ENCODE results near the gene RAB7A. TPM values are rescaled to one million over a fixed set of nuclear protein-coding genes. Genes with fewer than 3 reads are reported as not detected.

The RAB7A gene
- total and polyA plus RNA-seq, 2 donors, result 38.0 to 179 TPM

DNA sequence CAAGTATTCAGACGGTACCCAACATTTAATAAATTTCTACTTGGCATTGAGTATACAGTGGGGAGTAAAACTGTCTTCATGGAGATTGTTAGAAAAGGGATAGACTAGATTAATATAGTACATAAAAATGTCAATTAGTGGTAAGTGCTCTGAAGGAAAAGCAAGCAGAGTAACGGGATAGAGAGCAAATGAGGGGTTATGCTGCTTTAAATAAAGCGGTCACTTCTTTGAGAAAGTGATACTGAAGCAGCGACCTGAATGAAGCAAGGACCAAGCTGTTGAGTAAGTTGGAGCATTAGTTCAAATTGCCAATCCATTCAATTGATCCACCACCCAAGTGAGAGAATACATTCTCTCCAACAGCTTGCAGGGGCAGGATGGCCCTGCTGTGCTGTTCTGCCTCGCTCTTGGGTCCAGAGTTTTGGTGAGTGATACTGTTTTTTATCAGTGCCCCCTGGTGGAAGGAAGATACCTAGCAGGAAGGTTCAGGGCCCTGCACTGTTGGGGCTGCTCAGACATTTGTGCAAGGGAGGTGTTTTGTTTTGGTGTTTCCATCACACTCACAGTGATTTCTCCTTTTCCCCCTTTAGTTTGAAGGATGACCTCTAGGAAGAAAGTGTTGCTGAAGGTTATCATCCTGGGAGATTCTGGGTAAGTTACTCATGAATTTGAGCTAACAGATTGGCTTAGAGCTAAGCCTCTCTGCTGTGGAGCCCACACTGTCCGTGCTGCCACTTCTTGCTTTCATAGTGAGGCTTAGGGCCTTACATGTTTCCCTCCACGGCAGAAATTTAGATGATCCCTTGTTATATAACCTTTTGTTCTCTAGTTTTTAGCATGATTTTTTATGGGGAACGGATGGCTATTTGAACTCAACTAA lies 69.0 kb downstream of the RAB7A start:
- H3K36me3 ChIP-seq (ENCODE audit: insufficient read depth), result peaks cover 5% of the 10 kb centered on the region
- H3K4me1 ChIP-seq (ENCODE audit: insufficient read depth), result no peaks in the 10 kb centered on the region
- H3K4me3 ChIP-seq (ENCODE audit: low read depth, low read length), result no peak overlapping the region
- DNase-seq (ENCODE audit: extremely low spot score), result peak; percentile 29
- H3K27ac ChIP-seq (ENCODE audit: low read depth), result no peak overlapping the region
- WGBS, result 47% methylated on average over 8 of the region's 8 CpGs

GRCh38 chr3:128799653-128800052 lies 73.7 kb downstream of the RAB7A start:
- 91% methylated on average over 1 of the region's 1 CpG for WGBS
- Histone ChIP-seq H3K27ac (ENCODE audit: low read depth) (no peak overlapping the region), H3K36me3 (ENCODE audit: insufficient read depth) (peaks cover 5% of the 10 kb centered on the region), H3K4me3 (ENCODE audit: low read depth, low read length) (no peak overlapping the region), H3K4me1 (ENCODE audit: insufficient read depth) (no peaks in the 10 kb centered on the region)
- no peak for DNase-seq (ENCODE audit: extremely low spot score)

GRCh38 chr3:128800241-128801187 lies 74.5 kb downstream of the RAB7A start:
- no peaks in the 10 kb centered on the region for H3K4me1 ChIP-seq (ENCODE audit: insufficient read depth)
- 89% methylated on average over 9 of the region's 9 CpGs for WGBS
- DNase-seq (ENCODE audit: extremely low spot score), result no peak
- no peak overlapping the region for H3K4me3 ChIP-seq (ENCODE audit: low read depth, low read length)
- no peak overlapping the region for H3K27ac ChIP-seq (ENCODE audit: low read depth)
- peaks cover 5% of the 10 kb centered on the region for H3K36me3 ChIP-seq (ENCODE audit: insufficient read depth)

- Histone ChIP-seq H3K36me3 (ENCODE audit: insufficient read depth) (peaks cover 5% of the 10 kb centered on the region), H3K4me1 (ENCODE audit: insufficient read depth) (no peaks in the 10 kb centered on the region), H3K4me3 (ENCODE audit: low read depth, low read length) (no peak overlapping the region), H3K27ac (ENCODE audit: low read depth) (no peak overlapping the region)
- no peak for DNase-seq (ENCODE audit: extremely low spot score)
- WGBS, result 56% methylated on average over 2 of the region's 2 CpGs
Measured at GRCh38 chr3:128801779-128802380, 75.9 kb downstream of the RAB7A start.

- no peaks in the 10 kb centered on the region for H3K4me1 ChIP-seq (ENCODE audit: insufficient read depth)
Measured at GRCh38 chr3:128803307-128803706, 77.3 kb downstream of the RAB7A start.

GRCh38 chr3:128804017-128804810 lies 78.2 kb downstream of the RAB7A start:
- DNase-seq (ENCODE audit: extremely low spot score), result no peak
- Histone ChIP-seq H3K36me3 (ENCODE audit: insufficient read depth) (peaks cover 5% of the 10 kb centered on the region), H3K4me1 (ENCODE audit: insufficient read depth) (no peaks in the 10 kb centered on the region), H3K4me3 (ENCODE audit: low read depth, low read length) (peak overlapping the region; percentile 12), H3K27ac (ENCODE audit: low read depth) (no peak overlapping the region)
- WGBS, result 63% methylated on average over 5 of the region's 5 CpGs

More at GRCh38 chr3:128803307-128803706, 77.3 kb downstream of the RAB7A start:
- H3K27ac ChIP-seq (ENCODE audit: low read depth), result no peak overlapping the region
- H3K4me3 ChIP-seq (ENCODE audit: low read depth, low read length), result no peak overlapping the region
- no peak for DNase-seq (ENCODE audit: extremely low spot score)
- H3K36me3 ChIP-seq (ENCODE audit: insufficient read depth), result peaks cover 5% of the 10 kb centered on the region

DNA sequence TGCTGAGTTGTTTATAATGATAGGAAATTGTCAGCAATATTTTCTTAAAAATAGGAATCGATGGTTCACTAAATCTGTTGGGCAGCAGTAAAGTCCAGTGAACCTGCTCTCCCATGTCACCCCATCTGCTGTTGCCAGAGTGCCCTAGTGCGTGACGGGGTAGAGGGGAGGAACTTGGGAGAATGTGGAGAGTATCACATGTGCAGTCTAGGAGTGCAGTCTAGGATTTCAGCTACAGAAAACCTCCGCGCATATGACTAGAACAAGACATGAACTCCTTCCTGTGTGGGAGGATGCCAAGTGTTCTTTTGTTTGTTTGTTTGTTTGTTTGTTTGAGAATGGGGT lies 78.8 kb downstream of the RAB7A start:
- H3K27ac ChIP-seq (ENCODE audit: low read depth), result no peak overlapping the region
- no peaks in the 10 kb centered on the region for H3K4me1 ChIP-seq (ENCODE audit: insufficient read depth)
- no peak for DNase-seq (ENCODE audit: extremely low spot score)
- 84% methylated on average over 5 of the region's 5 CpGs for WGBS
- no peak overlapping the region for H3K4me3 ChIP-seq (ENCODE audit: low read depth, low read length)
- H3K36me3 ChIP-seq (ENCODE audit: insufficient read depth), result no peaks in the 10 kb centered on the region

DNA sequence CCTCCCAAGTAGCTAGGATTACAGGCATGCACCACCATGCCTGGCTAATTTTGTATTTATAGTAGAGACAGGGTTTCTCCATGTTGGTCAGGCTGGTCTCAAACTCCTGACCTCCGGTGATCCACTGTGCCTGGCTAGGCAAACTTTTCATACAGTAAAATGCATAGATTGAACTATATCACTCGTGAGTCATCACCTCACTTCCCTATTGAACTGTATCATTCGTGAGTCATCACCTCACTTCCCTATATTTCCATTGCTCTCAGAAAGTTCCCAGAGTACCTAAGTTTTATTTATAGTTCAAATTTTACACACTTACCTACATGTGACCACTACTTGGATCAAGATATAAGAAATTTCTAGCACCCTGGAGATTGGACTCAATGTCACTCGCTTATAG lies 79.8 kb downstream of the RAB7A start:
- H3K4me1 ChIP-seq (ENCODE audit: insufficient read depth), result no peaks in the 10 kb centered on the region
- H3K36me3 ChIP-seq (ENCODE audit: insufficient read depth), result no peaks in the 10 kb centered on the region
- no peak for DNase-seq (ENCODE audit: extremely low spot score)
- no peak overlapping the region for H3K4me3 ChIP-seq (ENCODE audit: low read depth, low read length)
- WGBS, result 81% methylated on average over 4 of the region's 4 CpGs
- no peak overlapping the region for H3K27ac ChIP-seq (ENCODE audit: low read depth)

DNA sequence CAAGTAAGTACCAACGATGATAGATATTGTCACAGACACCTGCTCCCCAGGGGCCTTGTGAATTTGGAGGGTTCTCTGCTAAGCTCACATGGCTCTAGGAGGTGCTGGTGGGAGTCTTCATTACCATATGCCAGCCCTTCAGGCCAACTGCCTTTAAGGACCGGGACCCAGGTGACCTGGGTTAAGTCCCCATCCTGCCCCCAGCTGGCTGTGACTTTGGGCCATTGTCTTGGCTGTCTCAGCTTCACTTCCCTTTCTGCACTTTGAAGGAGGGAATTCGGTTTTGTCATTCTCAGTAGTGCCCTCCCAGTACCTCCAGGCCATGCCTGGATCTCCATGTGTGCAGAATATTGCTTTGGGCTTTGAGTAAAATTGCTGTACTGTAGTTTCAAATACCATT lies 80.6 kb downstream of the RAB7A start:
- DNase-seq (ENCODE audit: extremely low spot score), result no peak
- no peaks in the 10 kb centered on the region for H3K4me1 ChIP-seq (ENCODE audit: insufficient read depth)
- no peak overlapping the region for H3K4me3 ChIP-seq (ENCODE audit: low read depth, low read length)
- WGBS, result 77% methylated on average over 3 of the region's 3 CpGs
- no peak overlapping the region for H3K27ac ChIP-seq (ENCODE audit: low read depth)
- no peaks in the 10 kb centered on the region for H3K36me3 ChIP-seq (ENCODE audit: insufficient read depth)

DNA sequence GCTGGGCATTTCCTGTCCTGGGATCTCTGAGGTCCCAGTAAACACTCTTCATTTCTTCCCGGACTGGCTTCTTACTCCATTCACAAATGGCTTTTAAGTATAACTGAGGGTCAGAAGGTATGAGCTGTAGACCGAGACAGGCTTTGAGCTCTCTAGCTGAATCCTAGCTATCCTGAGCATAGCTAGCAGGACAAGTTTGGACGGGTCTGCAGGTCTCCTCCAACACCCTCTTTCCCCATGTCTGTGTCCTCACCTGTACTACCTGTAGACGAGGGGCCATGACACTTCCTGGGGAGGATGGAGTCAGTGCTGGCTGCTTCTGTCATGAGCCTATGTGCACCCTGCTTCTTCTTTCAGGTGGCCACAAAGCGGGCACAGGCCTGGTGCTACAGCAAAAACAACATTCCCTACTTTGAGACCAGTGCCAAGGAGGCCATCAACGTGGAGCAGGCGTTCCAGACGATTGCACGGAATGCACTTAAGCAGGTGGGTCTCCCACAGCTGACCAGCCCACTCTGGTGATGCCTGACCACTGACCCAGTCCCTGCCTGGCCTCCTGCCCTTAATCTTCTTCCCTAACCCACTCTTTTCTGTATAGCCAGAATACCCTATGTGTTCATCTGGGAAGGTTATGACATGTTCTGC lies 81.3 kb downstream of the RAB7A start:
- H3K36me3 ChIP-seq (ENCODE audit: insufficient read depth), result no peaks in the 10 kb centered on the region
- H3K27ac ChIP-seq (ENCODE audit: low read depth), result no peak overlapping the region

DNA sequence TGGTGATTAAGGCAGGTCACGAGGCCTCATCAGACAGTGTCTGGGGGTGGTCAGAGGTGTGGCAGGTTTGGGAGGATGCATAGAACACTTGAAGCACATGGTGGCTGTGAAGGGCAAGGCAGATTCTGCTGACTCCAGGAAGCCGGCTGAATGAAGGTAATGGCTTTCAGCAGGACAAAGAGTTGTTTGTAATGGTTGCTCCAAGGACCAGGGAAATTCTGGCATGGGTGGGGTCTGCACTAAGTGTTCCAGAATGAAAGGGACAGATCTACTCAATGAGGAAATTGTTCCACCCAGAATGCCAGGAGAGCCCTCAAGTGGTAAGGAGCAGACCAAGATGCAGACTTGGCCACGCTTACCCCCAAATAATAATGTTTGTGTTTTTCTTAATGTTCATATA lies 82.7 kb downstream of the RAB7A start:
- H3K4me3 ChIP-seq (ENCODE audit: low read depth, low read length), result no peak overlapping the region
- DNase-seq (ENCODE audit: extremely low spot score), result no peak
- WGBS, result 85% methylated on average over 3 of the region's 3 CpGs
- H3K27ac ChIP-seq (ENCODE audit: low read depth), result no peak overlapping the region
- H3K4me1 ChIP-seq (ENCODE audit: insufficient read depth), result no peaks in the 10 kb centered on the region
- peaks cover 2% of the 10 kb centered on the region for H3K36me3 ChIP-seq (ENCODE audit: insufficient read depth)

More for the DNA sequence above, 81.3 kb downstream of the RAB7A start:
- no peak for DNase-seq (ENCODE audit: extremely low spot score)
- H3K4me1 ChIP-seq (ENCODE audit: insufficient read depth), result no peaks in the 10 kb centered on the region
- H3K4me3 ChIP-seq (ENCODE audit: low read depth, low read length), result no peak overlapping the region
- 85% methylated on average over 9 of the region's 9 CpGs for WGBS

DNA sequence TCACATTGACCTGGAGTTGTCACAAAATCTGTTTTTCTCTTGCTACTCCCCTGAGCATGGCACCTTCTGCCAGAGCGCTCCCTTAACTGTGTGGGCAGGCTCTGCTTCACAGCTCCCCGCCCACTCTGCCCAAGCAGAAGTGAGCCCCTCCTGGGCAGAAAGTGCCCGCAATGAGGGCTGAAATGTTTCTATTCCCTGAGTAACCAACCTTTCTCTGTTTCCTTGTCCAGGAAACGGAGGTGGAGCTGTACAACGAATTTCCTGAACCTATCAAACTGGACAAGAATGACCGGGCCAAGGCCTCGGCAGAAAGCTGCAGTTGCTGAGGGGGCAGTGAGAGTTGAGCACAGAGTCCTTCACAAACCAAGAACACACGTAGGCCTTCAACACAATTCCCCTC lies 87.1 kb downstream of the RAB7A start:
- no peak for DNase-seq (ENCODE audit: extremely low spot score)
- no peak overlapping the region for H3K4me3 ChIP-seq (ENCODE audit: low read depth, low read length)
- no peaks in the 10 kb centered on the region for H3K4me1 ChIP-seq (ENCODE audit: insufficient read depth)
- WGBS, result 79% methylated on average over 8 of the region's 8 CpGs
- H3K36me3 ChIP-seq (ENCODE audit: insufficient read depth), result peaks cover 6% of the 10 kb centered on the region
- H3K27ac ChIP-seq (ENCODE audit: low read depth), result no peak overlapping the region
